NCI-H524 (cell line): ENCODE measurements around the gene ARID1A.
A peak's percentile ranks its signal among the peaks of the same experiment; 100 is the strongest.

ENCODE experiments used
- DNase-seq, 2 experiments: peaks; one replicate each; lab custom pipeline; 2025; lab: John Stamatoyannopoulos, UW

ARID1A gene

DNA sequence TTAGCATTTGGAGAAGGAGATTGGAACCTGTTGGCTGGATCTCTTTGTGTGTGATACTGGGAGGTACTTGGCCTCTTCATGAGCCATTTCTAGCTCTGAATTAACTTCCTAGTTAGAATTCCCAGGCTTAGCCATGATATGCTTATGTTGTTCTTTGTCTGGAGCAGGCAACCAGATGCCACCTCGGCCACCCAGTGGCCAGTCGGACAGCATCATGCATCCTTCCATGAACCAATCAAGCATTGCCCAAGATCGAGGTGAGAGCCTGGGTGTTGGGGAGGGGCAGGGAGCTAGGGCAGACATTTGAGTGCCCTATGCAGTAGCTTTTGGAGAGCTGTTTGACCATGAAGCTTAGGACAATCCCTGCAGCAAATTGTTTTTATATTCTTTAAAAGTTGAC is 65.4 kb downstream of the ARID1A start:
- DNase-seq = no peak

GRCh38 chr1:26767714-26768113 is 71.9 kb downstream of the ARID1A start:
- no peak for DNase-seq

- DNase-seq = peak in 1 of 2 experiments; percentile 59
Observed at GRCh38 chr1:26768755-26769154, 72.9 kb downstream of the ARID1A start.

DNA sequence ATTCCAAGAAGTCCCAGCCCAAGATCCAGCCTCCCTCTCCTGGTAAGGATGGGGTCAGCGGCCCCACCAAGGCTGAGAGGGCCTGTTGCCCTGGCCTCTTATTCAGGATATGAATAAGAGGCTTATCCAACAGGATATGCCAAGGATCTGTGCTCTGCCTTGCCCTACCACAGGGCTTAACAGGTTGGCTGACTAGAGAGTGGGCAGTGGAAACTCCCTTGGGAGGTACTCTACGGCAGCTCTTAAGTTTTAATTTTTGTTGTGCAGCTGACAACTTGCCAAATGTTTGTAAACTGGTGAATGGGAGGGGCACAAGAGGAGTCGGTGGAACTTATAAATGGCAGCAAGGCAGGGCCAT is 75.4 kb downstream of the ARID1A start:
- DNase-seq = peak; percentile 9 to 39

DNA sequence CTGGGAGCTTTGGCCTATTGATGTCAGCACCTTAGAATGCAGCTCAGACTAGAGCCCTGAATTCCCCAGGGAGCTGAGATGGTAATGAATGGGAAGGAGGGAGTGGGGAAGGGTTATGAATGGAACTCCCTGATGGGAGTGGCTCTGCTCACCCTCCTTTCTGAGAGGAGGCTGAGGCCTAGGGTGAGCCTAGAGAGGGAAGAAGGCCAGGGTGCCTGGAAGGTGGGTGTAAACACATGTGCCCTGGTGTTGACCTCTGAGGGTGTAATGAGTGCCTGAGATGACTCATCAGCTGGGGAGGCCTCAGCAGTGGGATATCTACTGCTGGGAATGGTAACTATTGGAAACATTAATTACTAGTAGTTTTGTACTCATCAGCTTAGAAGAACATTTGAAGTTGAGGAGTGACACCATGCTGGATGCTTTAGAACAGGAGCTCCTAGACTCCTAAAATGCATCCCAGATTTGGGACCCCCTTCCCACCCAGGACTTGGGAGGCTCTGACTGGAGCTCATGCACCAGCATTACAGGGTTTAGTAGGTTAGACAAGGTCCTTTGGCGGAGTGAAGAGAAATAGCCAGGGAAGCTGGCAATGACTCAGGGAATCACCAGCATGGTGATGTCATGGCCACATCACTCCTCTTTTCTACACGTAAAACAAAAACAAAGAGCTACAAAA is 76.0 kb downstream of the ARID1A start:
- DNase-seq = no peak

- no peak for DNase-seq
Observed at GRCh38 chr1:26772687-26773086, 76.9 kb downstream of the ARID1A start.

DNA sequence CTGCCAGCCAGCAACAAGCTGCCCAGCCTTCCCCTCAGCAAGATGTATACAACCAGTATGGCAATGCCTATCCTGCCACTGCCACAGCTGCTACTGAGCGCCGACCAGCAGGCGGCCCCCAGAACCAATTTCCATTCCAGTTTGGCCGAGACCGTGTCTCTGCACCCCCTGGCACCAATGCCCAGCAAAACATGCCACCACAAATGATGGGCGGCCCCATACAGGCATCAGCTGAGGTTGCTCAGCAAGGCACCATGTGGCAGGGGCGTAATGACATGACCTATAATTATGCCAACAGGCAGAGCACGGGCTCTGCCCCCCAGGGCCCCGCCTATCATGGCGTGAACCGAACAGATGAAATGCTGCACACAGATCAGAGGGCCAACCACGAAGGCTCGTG is 78.6 kb downstream of the ARID1A start:
- DNase-seq = no peak

GRCh38 chr1:26775666-26776065 is 79.9 kb downstream of the ARID1A start:
- no peak for DNase-seq

- no peak for DNase-seq
Observed at GRCh38 chr1:26779098-26779668, 83.4 kb downstream of the ARID1A start.

DNA sequence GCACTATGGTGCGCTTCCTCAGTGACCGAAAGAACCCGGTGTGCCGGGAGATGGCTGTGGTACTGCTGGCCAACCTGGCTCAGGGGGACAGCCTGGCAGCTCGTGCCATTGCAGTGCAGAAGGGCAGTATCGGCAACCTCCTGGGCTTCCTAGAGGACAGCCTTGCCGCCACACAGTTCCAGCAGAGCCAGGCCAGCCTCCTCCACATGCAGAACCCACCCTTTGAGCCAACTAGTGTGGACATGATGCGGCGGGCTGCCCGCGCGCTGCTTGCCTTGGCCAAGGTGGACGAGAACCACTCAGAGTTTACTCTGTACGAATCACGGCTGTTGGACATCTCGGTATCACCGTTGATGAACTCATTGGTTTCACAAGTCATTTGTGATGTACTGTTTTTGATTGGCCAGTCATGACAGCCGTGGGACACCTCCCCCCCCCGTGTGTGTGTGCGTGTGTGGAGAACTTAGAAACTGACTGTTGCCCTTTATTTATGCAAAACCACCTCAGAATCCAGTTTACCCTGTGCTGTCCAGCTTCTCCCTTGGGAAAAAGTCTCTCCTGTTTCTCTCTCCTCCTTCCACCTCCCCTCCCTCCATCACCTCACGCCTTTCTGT is 84.6 kb downstream of the ARID1A start:
- no peak for DNase-seq

GRCh38 chr1:26781206-26781825 is 85.5 kb downstream of the ARID1A start:
- no peak for DNase-seq

DNA sequence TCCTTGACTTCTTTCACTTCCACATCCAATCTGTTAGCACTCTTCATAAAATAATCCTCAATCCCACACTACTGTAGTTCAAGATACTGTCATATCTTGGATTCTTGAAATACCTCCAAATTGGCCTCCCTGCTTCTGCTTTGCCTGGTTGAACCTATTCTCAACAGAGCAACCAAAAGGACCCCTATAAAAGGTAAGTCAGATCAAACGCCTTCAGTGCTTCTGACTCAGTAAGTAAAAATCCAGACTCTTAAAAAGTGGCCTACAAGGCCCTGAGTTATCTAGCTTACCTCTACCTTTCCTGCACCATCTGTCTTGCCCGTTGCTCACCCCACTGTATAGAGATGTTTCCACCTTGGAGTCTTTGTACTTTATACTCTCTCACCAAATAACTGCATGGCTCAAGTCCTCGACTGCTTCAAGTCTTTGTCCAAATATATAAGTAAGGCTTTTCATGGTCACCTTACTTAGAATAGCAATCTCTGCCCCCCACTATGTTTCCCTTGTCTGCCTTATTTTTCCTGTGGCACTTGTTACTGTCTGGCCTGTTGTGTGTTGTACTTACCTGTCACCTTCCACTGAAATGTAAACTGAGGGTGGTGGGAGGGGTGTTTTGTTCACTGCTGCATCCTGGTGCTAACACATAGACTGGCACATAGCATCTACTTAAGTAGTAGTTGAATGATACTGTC is 86.9 kb downstream of the ARID1A start:
- DNase-seq = no peak

- DNase-seq = no peak
Observed at GRCh38 chr1:26783646-26784022, 87.8 kb downstream of the ARID1A start.

- no peak for DNase-seq
Observed at GRCh38 chr1:26784023-26784871, 88.4 kb downstream of the ARID1A start.

- no peak for DNase-seq
Observed at GRCh38 chr1:26784886-26785285, 89.1 kb downstream of the ARID1A start.

GRCh38 chr1:26785611-26786436 is 90.0 kb downstream of the ARID1A start:
- no peak for DNase-seq

DNA sequence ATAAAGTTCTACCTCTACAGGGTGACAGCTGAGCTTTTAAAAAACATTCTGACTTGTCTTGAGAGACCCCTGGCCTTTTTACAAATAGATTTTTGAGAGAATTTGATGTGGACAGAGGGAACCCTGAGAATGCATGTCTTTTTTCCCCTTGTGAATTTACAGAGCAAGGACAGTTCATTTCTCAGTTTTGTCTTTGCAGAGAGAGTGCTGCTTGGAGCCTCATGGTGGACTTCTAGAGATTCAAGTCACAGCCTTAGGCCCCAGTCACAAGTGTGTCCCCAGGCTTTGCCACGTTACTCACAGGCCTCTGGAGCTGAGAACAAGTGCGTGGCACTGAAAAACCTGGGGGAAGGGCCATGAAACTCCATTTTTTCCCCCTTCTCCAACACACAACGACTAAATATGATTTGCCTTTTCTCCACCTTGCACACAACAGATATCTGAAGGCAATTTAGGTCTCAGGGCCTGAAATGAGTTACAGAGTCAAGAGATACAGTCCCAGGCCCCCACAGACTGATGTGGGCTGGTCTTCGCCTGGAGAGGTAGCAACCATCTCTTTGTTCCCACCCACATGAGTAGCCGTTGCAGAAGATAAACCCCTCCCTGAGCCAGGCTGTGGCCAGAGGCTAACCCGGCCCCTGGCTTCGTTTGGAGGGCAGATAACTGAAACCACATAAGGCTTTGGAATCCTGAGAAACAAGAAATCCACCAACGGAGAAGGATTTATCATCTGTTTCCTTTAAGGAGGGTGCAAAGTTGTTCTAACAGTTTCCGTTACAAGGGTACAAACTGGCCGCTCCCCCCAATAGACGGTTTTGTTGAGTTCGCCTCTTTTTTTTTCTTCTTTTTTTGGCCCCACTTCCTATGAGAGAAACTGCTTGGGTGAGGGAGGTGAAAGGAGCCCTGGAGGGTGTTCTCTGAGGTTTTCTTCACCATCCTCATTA is 90.9 kb downstream of the ARID1A start:
- DNase-seq = no peak

DNA sequence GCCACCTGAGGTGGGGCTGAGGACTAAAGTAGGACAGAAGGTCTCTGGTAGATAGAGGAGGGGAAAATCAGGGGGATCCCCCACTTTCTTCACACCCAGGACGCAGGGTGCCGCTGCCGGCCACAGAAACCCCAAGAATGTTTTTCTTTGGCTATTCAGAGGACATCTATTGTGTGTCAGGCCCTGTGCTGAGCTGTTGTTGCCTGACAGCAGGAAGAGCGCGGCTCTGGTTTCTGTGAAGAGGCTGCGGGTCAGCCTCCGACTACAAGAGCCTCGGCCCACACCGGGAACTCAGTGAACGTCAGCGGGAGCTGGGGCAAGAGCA is 91.5 kb downstream of the ARID1A start:
- peak in 1 of 2 experiments; percentile 63 for DNase-seq

GRCh38 chr1:26787706-26788514 is 92.1 kb downstream of the ARID1A start, which contains the start of gene PIGV:
PIGV (plus strand) TSS chr1:26787950; CDS start chr1:26790816, 2,866 bp downstream.
- DNase-seq = peak; percentile 79 to 83
